SK-N-SH treated with all-trans-retinoic acid at 6 μM for 48 hours (cell line): ENCODE data around the gene CMC4.

Experiments
- ATAC-seq: fragments of 200-7000 bp; cut with Tn5 transposase; 3 replicates; pipeline ENCODE4 v1.9.1; 2020; ENCODE audit warnings: mild to moderate bottlenecking, moderate library complexity
- ARNTL ChIP-seq: fragments of 450-650 bp; formaldehyde crosslinking; IDR thresholded peaks from 2 replicates; pipeline ENCODE4 v1.5.0; 2020; ENCODE audit warnings: low read depth, mild to moderate bottlenecking, moderate library complexity, borderline replicate concordance
- BACH2 ChIP-seq: fragments of 250-450 bp; sonication (Bioruptor Pico); IDR thresholded peaks from 2 replicates; pipeline ENCODE4 v1.9.0; 2021; ENCODE audit warnings: mild to moderate bottlenecking, borderline replicate concordance
- ESRRG ChIP-seq: fragments of 250-450 bp; sonication (Bioruptor Pico); IDR thresholded peaks from 2 replicates; pipeline ENCODE4 v1.6.1; 2021; ENCODE audit warnings: mild to moderate bottlenecking
- GLIS3 ChIP-seq: fragments of 250-450 bp; sonication (Bioruptor Pico); IDR thresholded peaks from 2 replicates; pipeline ENCODE4 v1.5.0; 2020; ENCODE audit warnings: mild to moderate bottlenecking, moderate library complexity
- ISL1 ChIP-seq: fragments of 250-450 bp; sonication (Bioruptor Pico); IDR thresholded peaks from 2 replicates; pipeline ENCODE4 v2.1.2; 2022; ENCODE audit warnings: mild to moderate bottlenecking, moderate library complexity
- PPARA ChIP-seq: fragments of 250-450 bp; sonication (Bioruptor Pico); IDR thresholded peaks from 2 replicates; pipeline ENCODE4 v1.5.0; 2020; ENCODE audit warnings: mild to moderate bottlenecking, borderline replicate concordance
- RARB ChIP-seq: fragments of 250-450 bp; sonication (Bioruptor Pico); IDR thresholded peaks from 2 replicates; pipeline ENCODE4 v1.8.0; 2021; ENCODE audit warnings: mild to moderate bottlenecking, moderate library complexity
- SNAI2 ChIP-seq: fragments of 250-450 bp; sonication (Bioruptor Pico); IDR thresholded peaks from 2 replicates; pipeline ENCODE4 v1.5.0; 2020; ENCODE audit warnings: mild to moderate bottlenecking, moderate library complexity
- TOX ChIP-seq: fragments of 250-450 bp; sonication (Bioruptor Pico); IDR thresholded peaks from 2 replicates; pipeline ENCODE4 v1.8.0; 2021; ENCODE audit warnings: mild to moderate bottlenecking, moderate library complexity, borderline replicate concordance
- ZC3H10 ChIP-seq: fragments of 250-450 bp; sonication (Bioruptor Pico); IDR thresholded peaks from 2 replicates; pipeline ENCODE4 v1.5.1; 2021; ENCODE audit warnings: mild to moderate bottlenecking, moderate library complexity
- ZFP3 ChIP-seq: fragments of 250-450 bp; sonication (Bioruptor Pico); IDR thresholded peaks from 2 replicates; pipeline ENCODE4 v1.5.0; 2020; ENCODE audit warnings: mild to moderate bottlenecking, moderate library complexity
- ZNF565 ChIP-seq: fragments of 450-650 bp; formaldehyde crosslinking; conservative IDR thresholded peaks from 2 replicates; pipeline ENCODE4 v1.5.0; 2020; ENCODE audit warnings: low read depth, mild to moderate bottlenecking, moderate library complexity
- ZNF70 ChIP-seq: fragments of 450-650 bp; formaldehyde crosslinking; IDR thresholded peaks from 2 replicates; pipeline ENCODE4 v1.5.0; 2020; ENCODE audit warnings: mild to moderate bottlenecking, moderate library complexity
- ZNF8 ChIP-seq: fragments of 450-650 bp; formaldehyde crosslinking; IDR thresholded peaks from 2 replicates; pipeline ENCODE4 v1.5.0; 2020; ENCODE audit warnings: mild to moderate bottlenecking, moderate library complexity
- TF ChIP-seq, protein P1 (sequence below): fragments of 250-450 bp; sonication (Bioruptor Pico); IDR thresholded peaks from 2 replicates; pipeline ENCODE4 v1.5.1; 2020; ENCODE audit warnings: low read depth, mild to moderate bottlenecking, moderate library complexity
- TF ChIP-seq, protein P2 (sequence below): fragments of 250-450 bp; sonication (Bioruptor Pico); IDR thresholded peaks from 2 replicates; pipeline ENCODE4 v1.5.0; 2020; ENCODE audit warnings: mild to moderate bottlenecking, moderate library complexity
- TF ChIP-seq, protein P3 (sequence below): fragments of 250-450 bp; sonication (Bioruptor Pico); IDR thresholded peaks from 2 replicates; pipeline ENCODE4 v1.8.0; 2021; ENCODE audit warnings: low read depth, mild to moderate bottlenecking, moderate library complexity, borderline replicate concordance
- TF ChIP-seq, protein P4 (sequence below): fragments of 250-450 bp; sonication (Bioruptor Pico); IDR thresholded peaks from 2 replicates; pipeline ENCODE4 v1.5.1; 2021; ENCODE audit warnings: mild to moderate bottlenecking, moderate library complexity

Gene CMC4

DNA sequence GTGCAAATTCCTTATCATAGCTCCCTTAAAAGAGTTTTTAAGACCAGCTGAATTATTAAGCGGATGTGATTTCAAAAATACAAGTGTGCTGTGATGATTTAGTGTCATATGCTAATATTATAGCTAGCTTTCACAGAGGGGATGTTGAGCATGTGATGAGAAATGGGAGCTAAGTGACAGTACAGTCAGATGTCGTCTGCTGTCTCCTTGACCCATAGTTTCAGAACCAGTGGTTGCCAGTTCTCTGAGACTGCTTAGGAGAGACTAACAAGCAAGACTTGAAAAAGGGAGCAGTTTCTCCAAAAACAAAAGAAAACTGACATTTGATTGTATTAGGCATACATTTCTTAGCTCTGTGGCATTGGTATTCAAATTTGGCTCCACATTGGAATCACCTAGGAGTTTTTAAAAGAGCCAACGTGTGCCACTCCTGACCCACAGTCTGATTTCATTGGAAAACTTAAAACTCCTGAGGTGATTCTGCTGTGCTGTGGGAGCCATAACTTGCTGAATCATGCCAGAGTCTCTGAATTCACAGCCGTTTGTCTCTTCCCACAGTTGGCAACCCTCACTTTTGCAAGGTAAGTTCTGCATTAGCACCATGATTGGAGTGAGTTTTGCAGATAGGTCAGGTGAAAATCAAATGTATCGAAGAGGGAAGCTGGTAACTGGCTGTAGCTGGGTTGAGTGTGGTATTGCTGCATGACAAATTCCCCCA is 24.0 kb downstream of the CMC4 start:
- TF ChIP-seq ZC3H10 (CRISPR knock-in tag) (no peak), PPARA (CRISPR knock-in tag) (no peak), ZNF565 (no peak), GLIS3 (CRISPR knock-in tag) (no peak), ZFP3 (CRISPR knock-in tag) (no peak), TOX (CRISPR knock-in tag) (no peak), SNAI2 (CRISPR knock-in tag) (no peak), ESRRG (CRISPR knock-in tag) (no peak), RARB (no peak)
- TF ChIP-seq, protein P1, sequence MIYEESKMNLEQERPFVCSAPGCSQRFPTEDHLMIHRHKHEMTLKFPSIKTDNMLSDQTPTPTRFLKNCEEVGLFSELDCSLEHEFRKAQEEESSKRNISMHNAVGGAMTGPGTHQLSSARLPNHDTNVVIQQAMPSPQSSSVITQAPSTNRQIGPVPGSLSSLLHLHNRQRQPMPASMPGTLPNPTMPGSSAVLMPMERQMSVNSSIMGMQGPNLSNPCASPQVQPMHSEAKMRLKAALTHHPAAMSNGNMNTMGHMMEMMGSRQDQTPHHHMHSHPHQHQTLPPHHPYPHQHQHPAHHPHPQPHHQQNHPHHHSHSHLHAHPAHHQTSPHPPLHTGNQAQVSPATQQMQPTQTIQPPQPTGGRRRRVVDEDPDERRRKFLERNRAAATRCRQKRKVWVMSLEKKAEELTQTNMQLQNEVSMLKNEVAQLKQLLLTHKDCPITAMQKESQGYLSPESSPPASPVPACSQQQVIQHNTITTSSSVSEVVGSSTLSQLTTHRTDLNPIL (CRISPR knock-in tag), result no peak
- TF ChIP-seq, protein P2, sequence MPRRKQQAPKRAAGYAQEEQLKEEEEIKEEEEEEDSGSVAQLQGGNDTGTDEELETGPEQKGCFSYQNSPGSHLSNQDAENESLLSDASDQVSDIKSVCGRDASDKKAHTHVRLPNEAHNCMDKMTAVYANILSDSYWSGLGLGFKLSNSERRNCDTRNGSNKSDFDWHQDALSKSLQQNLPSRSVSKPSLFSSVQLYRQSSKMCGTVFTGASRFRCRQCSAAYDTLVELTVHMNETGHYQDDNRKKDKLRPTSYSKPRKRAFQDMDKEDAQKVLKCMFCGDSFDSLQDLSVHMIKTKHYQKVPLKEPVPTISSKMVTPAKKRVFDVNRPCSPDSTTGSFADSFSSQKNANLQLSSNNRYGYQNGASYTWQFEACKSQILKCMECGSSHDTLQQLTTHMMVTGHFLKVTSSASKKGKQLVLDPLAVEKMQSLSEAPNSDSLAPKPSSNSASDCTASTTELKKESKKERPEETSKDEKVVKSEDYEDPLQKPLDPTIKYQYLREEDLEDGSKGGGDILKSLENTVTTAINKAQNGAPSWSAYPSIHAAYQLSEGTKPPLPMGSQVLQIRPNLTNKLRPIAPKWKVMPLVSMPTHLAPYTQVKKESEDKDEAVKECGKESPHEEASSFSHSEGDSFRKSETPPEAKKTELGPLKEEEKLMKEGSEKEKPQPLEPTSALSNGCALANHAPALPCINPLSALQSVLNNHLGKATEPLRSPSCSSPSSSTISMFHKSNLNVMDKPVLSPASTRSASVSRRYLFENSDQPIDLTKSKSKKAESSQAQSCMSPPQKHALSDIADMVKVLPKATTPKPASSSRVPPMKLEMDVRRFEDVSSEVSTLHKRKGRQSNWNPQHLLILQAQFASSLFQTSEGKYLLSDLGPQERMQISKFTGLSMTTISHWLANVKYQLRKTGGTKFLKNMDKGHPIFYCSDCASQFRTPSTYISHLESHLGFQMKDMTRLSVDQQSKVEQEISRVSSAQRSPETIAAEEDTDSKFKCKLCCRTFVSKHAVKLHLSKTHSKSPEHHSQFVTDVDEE (CRISPR knock-in tag), result no peak
- TF ChIP-seq, protein P3, sequence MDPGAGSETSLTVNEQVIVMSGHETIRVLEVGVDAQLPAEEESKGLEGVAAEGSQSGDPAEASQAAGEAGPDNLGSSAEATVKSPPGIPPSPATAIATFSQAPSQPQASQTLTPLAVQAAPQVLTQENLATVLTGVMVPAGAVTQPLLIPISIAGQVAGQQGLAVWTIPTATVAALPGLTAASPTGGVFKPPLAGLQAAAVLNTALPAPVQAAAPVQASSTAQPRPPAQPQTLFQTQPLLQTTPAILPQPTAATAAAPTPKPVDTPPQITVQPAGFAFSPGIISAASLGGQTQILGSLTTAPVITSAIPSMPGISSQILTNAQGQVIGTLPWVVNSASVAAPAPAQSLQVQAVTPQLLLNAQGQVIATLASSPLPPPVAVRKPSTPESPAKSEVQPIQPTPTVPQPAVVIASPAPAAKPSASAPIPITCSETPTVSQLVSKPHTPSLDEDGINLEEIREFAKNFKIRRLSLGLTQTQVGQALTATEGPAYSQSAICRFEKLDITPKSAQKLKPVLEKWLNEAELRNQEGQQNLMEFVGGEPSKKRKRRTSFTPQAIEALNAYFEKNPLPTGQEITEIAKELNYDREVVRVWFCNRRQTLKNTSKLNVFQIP (CRISPR knock-in tag), result no peak
- ATAC-seq, result no peak

DNA sequence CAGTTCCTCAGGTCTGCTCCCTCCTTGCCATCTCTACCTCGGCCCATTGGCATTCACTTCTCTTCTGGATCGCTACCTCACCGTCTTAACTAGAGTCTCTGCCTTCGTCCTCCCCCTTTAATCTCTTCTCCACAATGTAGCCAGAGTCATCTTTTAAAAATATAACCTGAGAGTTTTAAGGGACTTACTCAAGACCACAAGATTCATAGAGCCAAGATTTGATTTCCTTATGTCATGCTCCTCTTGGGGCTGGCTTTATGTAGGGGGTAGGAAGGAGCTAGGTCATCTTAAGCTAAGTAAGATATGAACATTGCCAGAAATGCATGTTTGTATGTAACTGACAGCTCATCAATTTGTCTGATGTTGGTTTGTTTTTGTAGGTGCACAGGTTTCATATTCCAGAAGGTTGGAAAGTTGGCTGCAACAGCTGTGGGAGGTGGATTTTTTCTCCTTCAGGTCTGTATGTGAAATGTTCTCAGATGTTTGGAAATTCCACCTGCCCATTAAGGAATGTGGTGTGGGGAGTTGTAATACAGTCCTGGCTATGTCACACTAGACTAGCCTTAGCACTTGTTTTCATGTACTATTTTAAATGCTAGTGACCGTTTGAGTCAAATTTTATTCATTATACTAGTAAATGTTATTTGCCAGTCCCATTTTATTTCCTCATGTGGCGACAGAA is 24.7 kb downstream of the CMC4 start:
- ATAC-seq, result no peak
- TF ChIP-seq ISL1 (CRISPR knock-in tag), result no peak
- TF ChIP-seq RARB, result no peak
- TF ChIP-seq, protein P4, sequence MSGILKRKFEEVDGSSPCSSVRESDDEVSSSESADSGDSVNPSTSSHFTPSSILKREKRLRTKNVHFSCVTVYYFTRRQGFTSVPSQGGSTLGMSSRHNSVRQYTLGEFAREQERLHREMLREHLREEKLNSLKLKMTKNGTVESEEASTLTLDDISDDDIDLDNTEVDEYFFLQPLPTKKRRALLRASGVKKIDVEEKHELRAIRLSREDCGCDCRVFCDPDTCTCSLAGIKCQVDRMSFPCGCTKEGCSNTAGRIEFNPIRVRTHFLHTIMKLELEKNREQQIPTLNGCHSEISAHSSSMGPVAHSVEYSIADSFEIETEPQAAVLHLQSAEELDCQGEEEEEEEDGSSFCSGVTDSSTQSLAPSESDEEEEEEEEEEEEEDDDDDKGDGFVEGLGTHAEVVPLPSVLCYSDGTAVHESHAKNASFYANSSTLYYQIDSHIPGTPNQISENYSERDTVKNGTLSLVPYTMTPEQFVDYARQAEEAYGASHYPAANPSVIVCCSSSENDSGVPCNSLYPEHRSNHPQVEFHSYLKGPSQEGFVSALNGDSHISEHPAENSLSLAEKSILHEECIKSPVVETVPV (CRISPR knock-in tag), result no peak
- TF ChIP-seq ZNF70 (CRISPR knock-in tag), result no peak
- no peak for TF ChIP-seq TOX (CRISPR knock-in tag)
- no peak for TF ChIP-seq BACH2
- TF ChIP-seq, protein P3 (CRISPR knock-in tag), result no peak
- no peak for TF ChIP-seq ARNTL
- no peak for TF ChIP-seq SNAI2 (CRISPR knock-in tag)

DNA sequence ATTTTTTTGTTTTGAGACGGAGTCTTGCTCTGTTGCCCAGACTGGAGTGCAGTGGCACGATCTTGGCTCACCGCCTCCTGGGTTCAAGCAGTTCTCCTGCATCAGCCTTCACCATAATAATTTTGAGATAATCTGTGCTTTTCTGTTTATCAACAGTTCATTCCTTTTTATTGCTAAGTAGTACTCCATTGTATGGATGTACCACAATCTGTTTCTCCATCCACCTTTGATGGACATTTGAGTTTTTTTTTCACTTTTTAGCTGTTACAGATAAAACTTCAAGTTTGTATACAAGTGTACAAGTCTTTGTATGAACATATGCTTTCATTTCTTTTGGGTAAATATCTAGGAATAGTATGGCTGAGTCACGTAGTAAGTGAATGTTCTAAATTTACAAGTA is 35.2 kb downstream of the CMC4 start:
- no peak for ATAC-seq
- TF ChIP-seq, protein P4 (CRISPR knock-in tag), result no peak
- no peak for TF ChIP-seq ZNF565
- TF ChIP-seq ZNF8, result peak; percentile 99
